Adrenal gland (tissue), 12 donors: ENCODE data around the gene PERM1. TPM values are rescaled to one million over a fixed set of nuclear protein-coding genes. Genes with fewer than 3 reads are reported as not detected.
"Not testable (repeated sequence)": the region's sequence is repeated elsewhere in the genome, so short reads cannot be mapped to it uniquely, and the experiment has no call there.

Experiments
- DNase-seq, 7 donors: peaks; one replicate each; pipeline ENCODE4 v3.0.0-alpha.2; 2019 to 2020
- H3K27ac ChIP-seq, 5 donors: fragments of 200-600 bp; sonication (generic) in 4 of 5; 1 replicate in 3 of 5; 2 replicates in 2 of 5; pipeline versions ENCODE4 v1.5.1 to v1.8.0; 2016 to 2020; ENCODE audit warnings: mild to moderate bottlenecking in 1 of 5
- H3K27me3 ChIP-seq: fragments of 200-600 bp; 2 replicates; pipeline ENCODE4 v1.8.0; 2021
- H3K36me3 ChIP-seq, 2 donors: fragments of 200-600 bp; replicated peaks in 1 of 2; 1 replicate in 1 of 2; 2 replicates in 1 of 2; pipeline versions ENCODE4 v1.5.1 to v1.8.0; 2018 to 2022
- H3K4me1 ChIP-seq, 2 donors: fragments of 200-600 bp; replicated peaks in 1 of 2; 1 replicate in 1 of 2; 2 replicates in 1 of 2; pipeline versions ENCODE4 v1.5.1 to v1.8.0; 2018 to 2021
- H3K4me3 ChIP-seq, 4 donors: fragments of 200-600 bp; sonication (generic) in 3 of 4; one replicate each; pipeline ENCODE4 v1.5.1; 2016 to 2018
- H3K9me3 ChIP-seq, 3 donors: fragments of 200-600 bp; sonication (generic) in 1 of 3; replicated peaks in 1 of 3; 1 replicate in 2 of 3; 2 replicates in 1 of 3; pipeline versions ENCODE4 v1.5.1 to v1.8.0; 2016 to 2021
- POLR2A ChIP-seq, 2 donors: fragments of 450-650 bp; IDR thresholded peaks; one replicate each; pipeline ENCODE4 v1.6.1; 2017; ENCODE audit warnings: antibody characterized with exemption in 2 of 2, mild to moderate bottlenecking in 2 of 2, moderate library complexity in 1 of 2
- WGBS, 4 donors: extraction: QIAGEN DNeasy Blood & Tissue Kit in 2 of 4; methylation state at CpG; one replicate each; pipeline versions ENCODE4 v1.1.5 to v1.1.7; 2013 to 2017; 5-methylcytosine and 5-hydroxymethylcytosine counted together
- intact Hi-C, 2 donors: fragments of 100-400 bp; cut with DNase I; formaldehyde crosslinking; loops; one replicate each; pipeline versions ENCODE4 v1.14.1 to v1.15.0; 2022 to 2023
- polyA plus RNA-seq, 3 donors: library from polyadenylated mRNA; stranded (reverse); fragments of 200-250 nt in 2 of 3; fragments of 350-450 nt in 1 of 3; fragmentation: Illumina TruSeq in 1 of 3; extraction: RNeasy Lipid Tissue Mini Kit (QIAGEN cat#74804) in 1 of 3; gene quantifications; one replicate each; pipeline ENCODE4 v1.2.3, GENCODE V29; 2013 to 2014
- total RNA-seq, 9 donors: library from RNA; depleted of rRNA in 4 of 9; stranded (reverse); fragments of >200 nt in 4 of 9; fragments of 120-200 nt in 1 of 9; fragmentation: NEBNext Ultra II Directional in 1 of 9; extraction: Animal tissue kit (Norgen Biotek cat#: 25700) in 1 of 9; gene quantifications; one replicate each; pipeline versions ENCODE4 v1.1.0 to v1.2.4, GENCODE V29; 2013 to 2023
- TF ChIP-seq, protein P1 (sequence below), 6 experiments: fragments of 450-650 bp in 4 of 6; fragments of 200-600 bp in 2 of 6; sonication (generic) in 1 of 6; IDR thresholded peaks; 1 replicate in 5 of 6; 2 replicates in 1 of 6; pipeline versions ENCODE4 v1.5.1 to v1.8.0; 2016 to 2021; ENCODE audit warnings: antibody characterized with exemption in 6 of 6, mild to moderate bottlenecking in 2 of 6, moderate library complexity in 1 of 6
- donor health status: healthy with polysubstance abuse.
- donor health status: Bipolar disorder and iron deficiency.
- donor health status: DM: yes; HTN: yes; CAD: no.
- donor health status: DM: no; HTN: no; CAD: no.
- donor health status: DM: no; HTN: no; CAD: no.
- donor health status: DM: yes; HTN: yes; CAD: no.

Gene PERM1
- total and polyA plus RNA-seq, 12 donors, result 0.13 to 0.88 (median 0.25) TPM; not detected in 5

DNA sequence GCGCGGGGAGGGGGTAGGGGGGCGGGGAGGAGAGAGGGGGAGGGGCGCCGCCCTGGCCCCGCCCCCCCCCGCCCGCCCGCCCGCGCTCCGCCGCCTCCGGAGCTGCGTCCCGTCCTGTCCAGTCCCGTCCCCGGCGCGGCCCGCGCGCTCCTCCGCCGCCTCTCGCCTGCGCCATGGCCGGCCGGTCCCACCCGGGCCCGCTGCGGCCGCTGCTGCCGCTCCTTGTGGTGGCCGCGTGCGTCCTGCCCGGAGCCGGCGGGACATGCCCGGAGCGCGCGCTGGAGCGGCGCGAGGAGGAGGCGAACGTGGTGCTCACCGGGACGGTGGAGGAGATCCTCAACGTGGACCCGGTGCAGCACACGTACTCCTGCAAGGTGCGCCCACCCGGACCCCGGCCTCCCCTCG is 38.1 kb upstream of the PERM1 start, which contains the start of gene AGRN:
TSS of gene AGRN (plus strand) at position 121 of the 405 bp plus-strand sequence. CDS start at position 174, 53 bp downstream.
- no peak for TF ChIP-seq POLR2A (IDR thresholded peaks at IDR 0.05)
- H3K27ac ChIP-seq, result peak within 1 kb of the TSS in 3 of 5 donors; percentile 64 to 96 (median 75)

DNA sequence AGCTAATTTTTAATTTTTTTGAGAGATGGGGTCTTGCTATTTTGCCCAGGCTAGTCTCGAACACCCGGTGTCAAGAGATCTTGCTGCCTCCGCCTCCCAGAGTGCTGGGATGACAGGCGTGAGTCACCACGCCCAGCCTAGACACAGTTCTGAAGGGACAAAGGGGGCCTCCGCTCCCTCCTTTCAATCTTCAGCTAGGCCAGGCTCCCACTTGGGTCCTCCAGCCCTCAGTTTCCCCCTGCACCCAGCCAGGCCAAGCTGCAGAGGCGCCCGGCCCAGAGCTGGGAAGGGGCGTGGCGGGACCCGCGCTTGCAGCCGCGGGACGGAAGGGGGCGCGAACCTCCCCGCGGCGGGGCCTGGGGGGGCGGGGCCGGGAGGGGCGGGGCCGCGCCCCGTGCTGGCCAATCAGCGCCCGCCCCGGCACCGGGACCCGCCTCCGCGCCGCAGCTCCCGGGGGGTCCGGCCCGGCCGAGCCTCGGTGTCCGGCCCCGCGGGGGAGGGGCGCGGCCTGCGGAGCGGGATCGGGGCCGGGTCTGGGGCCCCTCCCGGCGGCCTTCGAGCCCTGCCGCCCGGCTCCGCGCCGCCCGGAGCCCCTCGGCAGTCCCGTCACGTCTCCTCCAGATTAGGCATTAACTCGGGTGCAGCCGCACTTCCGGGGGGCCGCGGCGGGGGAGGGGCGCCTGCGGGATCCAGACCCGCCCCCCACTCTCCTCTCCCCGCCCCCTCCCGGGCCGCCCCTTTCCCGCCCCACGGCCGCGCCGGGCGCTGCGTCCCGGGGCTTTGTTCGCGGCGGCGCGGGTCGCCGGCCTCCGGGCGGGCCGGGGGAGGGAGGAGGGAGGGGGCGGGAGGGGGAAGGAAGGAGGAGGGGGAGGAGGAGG is 37.5 kb upstream of the PERM1 start:
- Histone ChIP-seq H3K4me1 (peaks cover 12 to 18% of the 10 kb centered on the region in 2 donors), H3K4me3 (peak overlapping the region in 2 of 4 donors; percentile 43 to 97), H3K36me3 (no peaks in the 10 kb centered on the region), H3K27me3 (peaks cover 13% of the 10 kb centered on the region), H3K27ac (peak overlapping the region in 3 of 5 donors; percentile 64 to 96 (median 75)), H3K9me3 (no peaks in the 10 kb centered on the region)
- intact Hi-C loops, result no loop called here
- WGBS, 4 donors, result 2 to 10% (median 4%) methylated on average over 6 to 70 of the region's 91 CpGs
- TF ChIP-seq, protein P1, sequence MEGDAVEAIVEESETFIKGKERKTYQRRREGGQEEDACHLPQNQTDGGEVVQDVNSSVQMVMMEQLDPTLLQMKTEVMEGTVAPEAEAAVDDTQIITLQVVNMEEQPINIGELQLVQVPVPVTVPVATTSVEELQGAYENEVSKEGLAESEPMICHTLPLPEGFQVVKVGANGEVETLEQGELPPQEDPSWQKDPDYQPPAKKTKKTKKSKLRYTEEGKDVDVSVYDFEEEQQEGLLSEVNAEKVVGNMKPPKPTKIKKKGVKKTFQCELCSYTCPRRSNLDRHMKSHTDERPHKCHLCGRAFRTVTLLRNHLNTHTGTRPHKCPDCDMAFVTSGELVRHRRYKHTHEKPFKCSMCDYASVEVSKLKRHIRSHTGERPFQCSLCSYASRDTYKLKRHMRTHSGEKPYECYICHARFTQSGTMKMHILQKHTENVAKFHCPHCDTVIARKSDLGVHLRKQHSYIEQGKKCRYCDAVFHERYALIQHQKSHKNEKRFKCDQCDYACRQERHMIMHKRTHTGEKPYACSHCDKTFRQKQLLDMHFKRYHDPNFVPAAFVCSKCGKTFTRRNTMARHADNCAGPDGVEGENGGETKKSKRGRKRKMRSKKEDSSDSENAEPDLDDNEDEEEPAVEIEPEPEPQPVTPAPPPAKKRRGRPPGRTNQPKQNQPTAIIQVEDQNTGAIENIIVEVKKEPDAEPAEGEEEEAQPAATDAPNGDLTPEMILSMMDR (IDR thresholded peaks at IDR 0.05), result peak in 5 of 6 experiments; percentile 22 to 49 (median 33)
- no peak for TF ChIP-seq POLR2A (IDR thresholded peaks at IDR 0.05)
- DNase-seq, result peak; percentile 80 to 88 (median 82)

More for the DNA sequence above, 38.1 kb upstream of the PERM1 start, which contains the start of gene AGRN:
- intact Hi-C loops, result no loop called here
- Histone ChIP-seq H3K27me3 (peaks cover 13% of the 10 kb centered on the region), H3K36me3 (no peaks in the 10 kb centered on the region), H3K9me3 (no peaks in the 10 kb centered on the region), H3K4me1 (peaks cover 12 to 16% of the 10 kb centered on the region in 2 donors), H3K4me3 (peak within 1 kb of the TSS in 2 of 4 donors; percentile 43 to 97)
- peak in 4 of 7 donors; percentile 49 to 62 (median 52) for DNase-seq
- 0 to 3% (median 0%) methylated on average over 7 to 48 of the region's 58 CpGs for WGBS, 4 donors

DNA sequence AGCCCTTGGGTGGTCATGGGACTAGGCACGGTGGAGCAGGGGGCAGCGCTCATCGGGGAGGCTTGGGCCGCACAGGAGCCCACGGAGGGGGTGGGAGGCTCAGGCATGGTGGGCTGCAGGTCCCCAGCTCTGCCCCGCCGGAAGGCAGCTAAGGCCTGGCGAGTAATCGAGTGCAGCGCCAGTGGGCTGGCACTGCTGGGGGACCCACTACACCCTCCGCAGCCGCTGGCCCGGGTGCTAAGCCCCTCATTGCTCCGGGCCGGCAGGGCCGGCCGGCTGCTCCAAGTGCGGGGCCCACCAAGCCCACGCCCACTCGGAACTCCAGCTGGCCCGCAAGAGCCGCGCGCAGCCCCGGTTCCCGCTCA is 36.4 kb upstream of the PERM1 start:
- H3K4me1 ChIP-seq, result peaks cover 12 to 27% of the 10 kb centered on the region in 2 donors
- H3K27me3 ChIP-seq, H3K27ac ChIP-seq, H3K9me3 ChIP-seq, H3K36me3 ChIP-seq, DNase-seq, H3K4me3 ChIP-seq, intact Hi-C loops: not testable (repeated sequence)
- 87 to 93% (median 89%) methylated on average over 9 to 26 of the region's 26 CpGs; no CpG with 5 or more reads in 1 of the 4 donors for WGBS, 4 donors

DNA sequence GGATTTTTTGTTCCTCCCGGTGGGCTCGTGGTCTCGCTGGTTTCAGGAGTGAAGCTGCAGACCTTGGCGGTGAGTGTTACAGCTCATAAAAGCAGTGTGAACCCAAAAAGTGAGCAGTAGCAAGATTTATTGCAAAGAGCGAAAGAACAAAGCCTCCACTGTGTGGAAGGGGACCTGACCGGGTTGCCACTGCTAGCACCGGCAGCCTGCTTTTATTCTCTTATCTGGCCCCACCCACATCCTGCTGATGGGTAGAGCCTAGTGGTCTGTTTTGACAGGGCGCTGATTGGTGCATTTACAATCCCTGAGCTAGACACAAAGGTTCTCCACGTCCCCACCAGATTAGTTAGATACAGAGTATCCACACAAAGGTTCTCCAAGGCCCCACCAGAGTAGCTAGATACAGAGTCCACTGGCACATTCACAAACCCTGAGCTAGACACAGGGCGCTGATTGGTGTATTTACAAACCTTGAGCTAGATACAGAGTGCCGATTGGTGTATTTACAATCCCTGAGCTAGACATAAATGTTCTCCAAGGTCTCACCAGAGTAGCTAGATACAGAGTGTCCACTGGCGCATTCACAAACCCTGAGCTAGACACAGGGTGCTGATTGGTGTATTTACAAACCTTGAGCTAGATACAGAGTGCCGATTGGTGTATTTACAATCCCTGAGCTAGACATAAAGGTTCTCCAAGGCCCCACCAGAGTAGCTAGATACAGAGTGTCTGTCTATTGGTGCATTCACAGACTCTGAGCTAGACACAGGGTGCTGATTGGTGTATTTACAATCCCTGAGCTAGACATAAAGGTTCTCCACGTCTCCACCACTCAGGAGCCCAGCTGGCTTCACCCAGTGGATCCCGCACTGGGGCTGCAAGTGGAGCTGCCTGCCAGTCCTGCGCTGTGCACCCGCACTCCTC is 35.8 kb upstream of the PERM1 start:
- H3K27ac ChIP-seq, H3K36me3 ChIP-seq, intact Hi-C loops, H3K27me3 ChIP-seq, H3K4me3 ChIP-seq, DNase-seq, H3K9me3 ChIP-seq: not testable (repeated sequence)
- peaks cover 12 to 28% of the 10 kb centered on the region in 2 donors for H3K4me1 ChIP-seq
- WGBS, 4 donors, result 74 to 81% (median 77%) methylated on average over 12 to 17 of the region's 17 CpGs

DNA sequence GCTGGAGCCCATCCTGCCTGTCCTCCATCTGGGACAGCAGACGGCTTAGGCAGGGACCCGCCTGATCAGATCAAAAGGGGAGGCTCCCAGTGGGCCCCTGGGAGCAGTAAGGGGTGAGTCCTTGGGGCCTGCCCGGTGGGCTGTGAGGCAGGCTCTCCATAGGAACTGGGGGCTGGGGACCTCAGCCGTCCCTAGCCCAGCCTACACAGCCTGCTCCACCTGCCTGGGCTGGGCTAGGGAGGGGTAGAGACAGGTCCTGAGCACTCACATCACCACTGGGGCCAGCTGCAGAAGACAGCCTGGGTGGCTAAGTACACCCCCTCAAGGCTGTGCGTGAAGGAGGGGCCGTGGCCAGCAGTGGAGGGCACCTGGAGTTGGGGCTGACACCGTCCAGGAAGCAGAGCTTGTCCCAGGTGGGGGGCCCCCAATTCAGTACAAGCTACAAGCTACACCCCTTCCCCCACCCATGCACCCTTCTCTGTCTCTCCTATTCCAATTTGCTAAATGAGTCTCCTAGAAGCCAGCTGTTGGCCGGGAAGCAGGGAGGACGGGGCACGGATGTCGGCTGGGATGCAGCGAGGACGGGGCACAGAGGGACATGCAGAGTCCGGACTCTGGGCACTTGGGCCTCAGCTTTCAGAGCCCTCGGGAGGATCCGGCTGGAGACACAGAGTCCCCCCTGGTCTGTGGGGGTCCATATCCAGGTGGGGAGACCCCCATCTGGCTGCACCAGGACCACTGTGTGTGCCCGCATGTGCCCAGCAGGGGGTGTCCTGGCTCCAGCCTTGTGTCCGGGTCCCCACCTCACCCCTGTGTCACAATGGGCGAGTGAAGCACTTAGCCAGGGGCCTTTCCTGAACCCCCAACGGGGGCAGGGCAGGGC is 33.1 kb upstream of the PERM1 start:
- H3K36me3 ChIP-seq, result no peaks in the 10 kb centered on the region
- H3K4me1 ChIP-seq, result peaks cover 0 to 19% of the 10 kb centered on the region in 2 donors
- H3K4me3 ChIP-seq, result no peak overlapping the region
- no peak overlapping the region for H3K27ac ChIP-seq
- intact Hi-C loops, result no loop called here
- TF ChIP-seq POLR2A (IDR thresholded peaks at IDR 0.05), result no peak
- TF ChIP-seq, protein P1 (IDR thresholded peaks at IDR 0.05), result peak in 1 of 6 experiments; percentile 20
- no peaks in the 10 kb centered on the region for H3K27me3 ChIP-seq
- WGBS, 4 donors, result 74 to 82% (median 77%) methylated on average over 5 to 20 of the region's 20 CpGs
- no peak for DNase-seq
- H3K9me3 ChIP-seq, result no peaks in the 10 kb centered on the region
